Astrocyte of the spinal cord (primary cell): ENCODE data around the gene HUWE1.
A peak's percentile ranks its signal among the peaks of the same experiment; 100 is the strongest.

Experiments used
- DNase-seq: peaks from one replicate; pipeline ENCODE4 v3.0.0; 2011; ENCODE audit warnings: low read depth, low spot score
- H3K4me3 ChIP-seq: 2 replicates; pipeline ENCODE4 v1.5.1; 2011; ENCODE audit warnings: low read depth, mild to moderate bottlenecking, low read length, moderate library complexity
- in situ Hi-C: cut with HindIII; loops from 2 replicates; pipeline ENCODE4 v1.10.0; 2017; ENCODE audit warnings: low sequenced_read_pairs
- TF ChIP-seq, protein P1 (sequence below): IDR thresholded peaks from 2 replicates; pipeline ENCODE4 v1.5.1; 2012; ENCODE audit warnings: low read depth, mild to moderate bottlenecking, low read length, inconsistent platforms

The HUWE1 gene

DNA sequence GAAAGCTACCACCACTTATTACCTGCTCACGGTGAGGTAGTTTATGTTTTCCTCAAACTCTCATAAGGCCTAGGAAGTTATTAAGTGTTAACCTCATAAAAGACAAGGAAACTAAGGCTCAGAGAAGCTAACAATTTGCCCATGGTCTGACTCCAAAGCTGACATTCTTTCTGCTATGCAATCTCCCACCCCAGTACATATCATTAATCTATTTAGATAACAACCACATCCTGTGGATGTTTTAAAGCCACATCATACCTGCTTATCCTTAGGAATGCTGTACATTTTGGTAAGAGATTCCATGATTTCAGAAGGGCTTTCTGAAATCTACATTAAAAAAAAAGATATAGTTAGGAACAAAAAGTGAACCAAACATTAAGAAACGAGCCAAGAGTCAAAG is 55.4 kb downstream of the HUWE1 start:
- DNase-seq: peak; percentile 2
- in situ Hi-C loops: no loop called here
- TF ChIP-seq, protein P1, sequence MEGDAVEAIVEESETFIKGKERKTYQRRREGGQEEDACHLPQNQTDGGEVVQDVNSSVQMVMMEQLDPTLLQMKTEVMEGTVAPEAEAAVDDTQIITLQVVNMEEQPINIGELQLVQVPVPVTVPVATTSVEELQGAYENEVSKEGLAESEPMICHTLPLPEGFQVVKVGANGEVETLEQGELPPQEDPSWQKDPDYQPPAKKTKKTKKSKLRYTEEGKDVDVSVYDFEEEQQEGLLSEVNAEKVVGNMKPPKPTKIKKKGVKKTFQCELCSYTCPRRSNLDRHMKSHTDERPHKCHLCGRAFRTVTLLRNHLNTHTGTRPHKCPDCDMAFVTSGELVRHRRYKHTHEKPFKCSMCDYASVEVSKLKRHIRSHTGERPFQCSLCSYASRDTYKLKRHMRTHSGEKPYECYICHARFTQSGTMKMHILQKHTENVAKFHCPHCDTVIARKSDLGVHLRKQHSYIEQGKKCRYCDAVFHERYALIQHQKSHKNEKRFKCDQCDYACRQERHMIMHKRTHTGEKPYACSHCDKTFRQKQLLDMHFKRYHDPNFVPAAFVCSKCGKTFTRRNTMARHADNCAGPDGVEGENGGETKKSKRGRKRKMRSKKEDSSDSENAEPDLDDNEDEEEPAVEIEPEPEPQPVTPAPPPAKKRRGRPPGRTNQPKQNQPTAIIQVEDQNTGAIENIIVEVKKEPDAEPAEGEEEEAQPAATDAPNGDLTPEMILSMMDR: no peak
- no peak overlapping the region for H3K4me3 ChIP-seq

DNA sequence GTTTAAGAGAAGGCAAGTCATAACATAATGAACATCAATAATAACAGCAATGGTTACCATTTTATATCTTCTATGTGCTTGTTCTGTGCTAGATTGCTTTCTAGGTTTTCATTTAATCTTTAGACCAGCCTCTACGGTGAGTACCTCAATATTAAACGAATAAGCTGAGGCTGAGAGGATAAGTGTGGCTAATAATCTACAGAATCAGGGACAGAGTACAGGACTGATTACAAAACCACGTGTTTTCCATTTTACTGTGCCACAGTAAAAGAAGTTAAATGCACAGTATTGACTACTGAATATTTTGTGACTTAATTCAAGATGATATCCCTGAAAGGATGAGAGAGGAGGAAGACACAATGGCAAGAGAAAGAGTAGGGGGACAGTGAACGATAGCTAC is 56.3 kb downstream of the HUWE1 start:
- in situ Hi-C loops: no loop called here
- H3K4me3 ChIP-seq: no peak overlapping the region
- TF ChIP-seq, protein P1: no peak
- DNase-seq: no peak

DNA sequence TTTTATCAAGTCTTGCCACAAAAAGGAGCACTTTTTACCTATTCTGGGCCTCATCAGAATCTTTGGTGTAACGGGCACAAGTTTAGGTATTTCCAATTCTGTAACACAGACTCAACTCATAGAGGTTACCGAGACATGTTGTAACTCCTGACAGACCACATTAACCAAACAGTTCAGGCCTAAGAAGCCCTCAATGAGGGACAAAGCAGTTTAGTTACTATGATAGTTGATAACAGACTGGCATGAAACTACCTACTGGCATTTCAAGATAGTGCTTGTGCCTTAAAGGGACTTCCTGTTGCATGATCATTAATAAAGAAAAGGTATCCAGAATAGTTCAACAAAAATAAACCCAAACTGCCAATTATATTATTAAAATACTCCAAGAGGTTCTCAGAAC is 64.1 kb downstream of the HUWE1 start:
- TF ChIP-seq, protein P1: no peak
- in situ Hi-C loops: no loop called here
- H3K4me3 ChIP-seq: no peak overlapping the region
- DNase-seq: no peak

DNA sequence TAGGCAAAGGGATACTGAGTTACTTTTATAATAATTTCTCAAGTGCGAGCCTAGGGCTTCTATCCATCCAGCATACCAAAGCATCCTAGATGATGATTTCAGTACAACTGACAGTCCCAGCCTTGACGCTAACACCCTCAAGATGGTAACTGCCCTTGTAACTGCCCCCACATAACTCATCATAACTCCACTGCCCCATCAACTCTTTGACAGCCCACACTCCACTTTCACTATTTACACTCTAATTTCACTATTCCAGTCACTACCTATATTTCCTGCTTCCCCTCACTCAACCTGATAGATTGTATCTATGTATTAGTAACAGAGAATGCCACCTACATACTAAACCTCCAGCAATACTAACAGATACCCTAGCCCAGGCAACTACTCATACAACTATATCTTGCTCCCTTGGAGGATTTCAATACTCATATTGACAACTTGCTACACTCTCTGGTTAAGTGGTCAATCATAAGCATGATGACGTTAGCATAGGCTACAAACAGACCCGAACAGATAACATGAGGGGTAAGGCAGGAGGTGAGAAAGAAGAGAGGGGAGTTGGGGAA is 65.0 kb downstream of the HUWE1 start:
- TF ChIP-seq, protein P1: no peak
- in situ Hi-C loops: no loop called here
- no peak for DNase-seq
- no peak overlapping the region for H3K4me3 ChIP-seq

DNA sequence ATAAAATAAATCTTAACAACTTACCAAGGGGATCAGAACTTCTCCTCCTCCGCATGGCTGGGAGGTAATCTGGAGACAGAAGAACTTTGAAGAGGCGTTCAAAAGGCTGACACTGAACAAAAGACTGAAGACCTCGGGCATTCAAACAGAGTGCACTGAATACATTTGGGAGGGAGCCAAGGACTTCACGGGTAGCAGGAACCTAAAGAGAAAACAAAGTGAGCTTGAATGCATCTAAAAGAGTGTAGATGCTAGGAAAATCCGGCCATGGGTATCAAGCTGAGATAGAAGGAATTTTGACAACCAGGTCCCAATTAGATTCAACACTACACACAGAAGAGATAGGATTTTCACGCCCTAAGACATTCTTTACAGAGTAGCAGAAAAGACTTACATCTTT is 69.6 kb downstream of the HUWE1 start:
- in situ Hi-C loops: no loop called here
- DNase-seq: no peak
- TF ChIP-seq, protein P1: no peak

DNA sequence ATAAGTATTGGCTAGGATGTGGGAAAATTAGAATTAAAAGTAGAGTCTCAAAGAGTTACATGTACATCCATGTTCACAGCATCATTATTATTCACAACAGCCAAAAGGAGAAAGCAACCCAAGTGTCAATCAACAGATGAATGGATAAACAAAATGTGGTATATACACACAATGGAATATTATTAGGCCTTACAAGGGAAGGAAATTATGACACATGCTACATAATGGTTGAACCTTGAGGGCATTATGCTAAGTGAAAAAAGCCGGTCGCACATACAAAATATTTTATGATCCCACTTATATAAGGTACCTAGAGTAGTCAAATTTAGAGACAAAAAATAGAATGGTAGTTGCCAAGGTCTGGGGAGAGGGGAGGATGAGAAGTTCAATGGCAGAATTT is 80.1 kb downstream of the HUWE1 start:
- in situ Hi-C loops: no loop called here
- H3K4me3 ChIP-seq: no peak overlapping the region
- DNase-seq: no peak
- TF ChIP-seq, protein P1: no peak

More for the DNA sequence above, 69.6 kb downstream of the HUWE1 start:
- no peak overlapping the region for H3K4me3 ChIP-seq

DNA sequence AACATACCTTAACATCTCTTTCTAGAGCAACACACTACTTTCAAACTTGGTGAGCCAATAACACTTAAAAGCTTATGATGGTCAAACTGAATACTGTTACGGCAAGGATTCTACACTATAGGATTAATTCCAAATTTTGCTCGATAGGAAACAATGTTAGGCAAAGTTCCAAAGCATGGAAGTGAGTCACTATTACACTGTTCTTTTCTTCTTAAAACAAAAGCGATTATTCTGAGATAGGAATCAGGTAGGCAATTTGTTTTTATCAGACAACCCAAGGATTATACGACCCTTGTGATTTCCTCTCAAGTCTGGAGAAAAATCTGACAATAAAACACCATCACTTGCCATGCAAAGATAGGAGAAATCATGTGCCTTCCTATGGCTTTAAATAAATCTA is 81.5 kb downstream of the HUWE1 start:
- in situ Hi-C loops: no loop called here
- no peak for DNase-seq
- TF ChIP-seq, protein P1: no peak

More for the DNA sequence above, 81.5 kb downstream of the HUWE1 start:
- H3K4me3 ChIP-seq: no peak overlapping the region
